ENCODE measurements around the gene COMMD9.

- TF ChIP-seq, protein P1, sequence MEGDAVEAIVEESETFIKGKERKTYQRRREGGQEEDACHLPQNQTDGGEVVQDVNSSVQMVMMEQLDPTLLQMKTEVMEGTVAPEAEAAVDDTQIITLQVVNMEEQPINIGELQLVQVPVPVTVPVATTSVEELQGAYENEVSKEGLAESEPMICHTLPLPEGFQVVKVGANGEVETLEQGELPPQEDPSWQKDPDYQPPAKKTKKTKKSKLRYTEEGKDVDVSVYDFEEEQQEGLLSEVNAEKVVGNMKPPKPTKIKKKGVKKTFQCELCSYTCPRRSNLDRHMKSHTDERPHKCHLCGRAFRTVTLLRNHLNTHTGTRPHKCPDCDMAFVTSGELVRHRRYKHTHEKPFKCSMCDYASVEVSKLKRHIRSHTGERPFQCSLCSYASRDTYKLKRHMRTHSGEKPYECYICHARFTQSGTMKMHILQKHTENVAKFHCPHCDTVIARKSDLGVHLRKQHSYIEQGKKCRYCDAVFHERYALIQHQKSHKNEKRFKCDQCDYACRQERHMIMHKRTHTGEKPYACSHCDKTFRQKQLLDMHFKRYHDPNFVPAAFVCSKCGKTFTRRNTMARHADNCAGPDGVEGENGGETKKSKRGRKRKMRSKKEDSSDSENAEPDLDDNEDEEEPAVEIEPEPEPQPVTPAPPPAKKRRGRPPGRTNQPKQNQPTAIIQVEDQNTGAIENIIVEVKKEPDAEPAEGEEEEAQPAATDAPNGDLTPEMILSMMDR (conservative IDR thresholded peaks at IDR 0.05; ENCODE audit: low read length) = no peak
- no peak for TF ChIP-seq EZH2phosphoT487 (IDR thresholded peaks at IDR 0.05; ENCODE audit: borderline replicate concordance)
These were observed 23.6 kb upstream of the COMMD9 start for GRCh38 chr11:36312611-36313472.
